HG02678 (cell line): Measurements from ENCODE around the gene C21orf91.

Experiments used
- ATAC-seq: cut with Tn5 transposase; IDR thresholded peaks from one replicate; pipeline ENCODE4 v1.9.1; 2021; ENCODE audit warnings: mild to moderate bottlenecking, moderate library complexity; ENCODE audit not compliant: unreplicated experiment

Gene C21orf91

GRCh38 chr21:17819114-17819876, at the start of gene C21orf91:
TSS of gene C21orf91 (minus strand) at chr21:17819356. CDS start at chr21:17818318, 1,038 bp downstream.
- peak; percentile 87 for ATAC-seq

- ATAC-seq: no peak
Measured at GRCh38 chr21:17866590-17866989, 47.4 kb upstream of the C21orf91 start.

- no peak for ATAC-seq
Measured at GRCh38 chr21:17859661-17860060, 40.5 kb upstream of the C21orf91 start.

DNA sequence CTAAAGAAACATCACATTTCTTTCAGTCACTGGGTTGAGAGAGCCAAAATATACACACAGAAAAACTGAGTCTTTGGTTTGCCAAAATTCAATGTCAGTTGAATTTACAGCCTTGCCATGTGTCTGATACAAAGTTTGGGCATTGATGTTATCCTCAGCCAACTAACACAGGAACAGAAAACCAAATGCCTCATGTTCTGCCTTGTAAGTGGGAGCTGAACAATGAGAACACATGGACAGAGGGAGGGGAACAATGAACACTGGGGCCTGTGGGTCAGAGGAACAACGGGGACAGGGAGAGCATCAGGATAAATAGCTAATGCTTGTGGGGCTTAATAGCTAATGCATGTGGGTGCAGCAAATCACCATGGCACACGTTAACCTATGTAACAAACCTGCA, 39.6 kb upstream of the C21orf91 start:
- no peak for ATAC-seq

DNA sequence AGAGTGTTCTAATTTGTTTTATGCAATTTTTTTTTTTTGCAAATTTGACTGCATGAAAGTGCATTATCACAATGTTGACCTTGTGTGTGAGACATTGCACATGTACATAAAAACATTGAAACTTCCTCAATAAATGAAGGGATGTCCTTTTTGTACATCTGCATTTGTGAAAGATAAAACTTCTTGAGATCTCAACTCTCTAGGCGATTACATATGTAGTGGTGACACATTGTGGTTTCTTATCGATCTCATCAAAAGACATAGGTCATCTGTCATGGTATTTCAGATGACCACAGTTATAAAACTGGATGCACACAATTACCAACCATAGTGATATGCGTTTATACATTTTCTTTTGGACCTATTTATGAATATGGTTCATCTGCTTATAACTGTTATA, 35.6 kb upstream of the C21orf91 start:
- no peak for ATAC-seq

DNA sequence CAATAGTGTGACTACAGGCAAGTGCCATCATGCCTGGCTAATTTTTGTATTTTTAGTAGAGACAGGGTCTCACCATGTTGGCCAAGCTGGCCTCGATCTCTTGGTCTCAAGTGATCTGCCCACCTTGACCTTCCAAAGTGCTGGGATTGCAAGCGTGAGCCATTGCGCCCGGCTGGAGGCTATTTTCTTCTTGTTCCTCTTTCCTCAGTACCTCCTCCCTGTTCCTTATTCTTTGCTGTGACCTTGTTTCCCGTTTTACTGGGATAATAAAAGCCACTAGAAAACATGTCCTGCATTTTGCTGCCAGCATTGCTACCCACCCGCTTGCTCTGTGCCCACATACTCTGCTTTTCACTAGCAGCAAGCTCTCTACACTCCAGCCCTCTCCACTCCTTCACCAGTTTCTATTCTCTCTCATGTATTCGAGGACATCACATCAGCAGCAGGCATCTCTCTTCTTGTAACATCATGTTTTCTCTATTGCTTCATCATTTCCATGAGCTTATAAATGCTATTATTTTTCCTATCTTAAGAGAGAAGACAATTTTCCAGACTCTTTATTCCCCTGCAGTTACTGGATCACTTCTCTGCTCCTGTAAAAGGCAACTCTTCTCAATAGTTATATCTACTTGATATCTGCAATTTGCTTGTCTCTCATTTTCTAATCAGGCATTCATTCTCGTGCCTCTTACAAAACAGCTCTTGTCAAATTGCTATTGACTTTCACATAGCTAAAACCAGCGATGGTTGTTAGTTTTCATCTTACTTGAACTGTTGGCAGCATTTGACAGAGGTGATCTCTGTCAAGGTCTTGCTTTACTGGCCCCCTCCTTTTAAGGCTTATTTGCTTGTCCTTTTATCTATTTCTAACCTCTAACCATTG, 34.5 kb upstream of the C21orf91 start:
- no peak for ATAC-seq

GRCh38 chr21:17848228-17848627, 29.1 kb upstream of the C21orf91 start:
- ATAC-seq: peak; percentile 93

DNA sequence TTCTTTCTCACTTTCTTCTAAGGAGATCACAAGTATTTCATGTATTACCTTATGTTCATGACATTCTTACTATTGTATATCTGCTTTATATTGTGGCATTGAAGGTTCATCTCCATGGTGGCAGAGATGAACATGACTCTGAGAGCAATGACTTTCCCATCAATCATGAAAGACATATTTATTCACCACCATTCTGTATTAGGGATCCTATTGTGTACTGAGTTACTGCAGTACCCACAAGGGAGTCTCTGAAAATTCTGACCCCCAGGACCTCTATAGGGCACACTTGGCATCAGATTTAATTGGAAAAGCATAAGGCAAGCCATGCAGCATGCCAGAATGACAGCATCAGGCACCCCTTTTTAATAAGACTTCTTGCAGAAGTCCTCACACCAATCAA, 21.9 kb upstream of the C21orf91 start:
- ATAC-seq: no peak

DNA sequence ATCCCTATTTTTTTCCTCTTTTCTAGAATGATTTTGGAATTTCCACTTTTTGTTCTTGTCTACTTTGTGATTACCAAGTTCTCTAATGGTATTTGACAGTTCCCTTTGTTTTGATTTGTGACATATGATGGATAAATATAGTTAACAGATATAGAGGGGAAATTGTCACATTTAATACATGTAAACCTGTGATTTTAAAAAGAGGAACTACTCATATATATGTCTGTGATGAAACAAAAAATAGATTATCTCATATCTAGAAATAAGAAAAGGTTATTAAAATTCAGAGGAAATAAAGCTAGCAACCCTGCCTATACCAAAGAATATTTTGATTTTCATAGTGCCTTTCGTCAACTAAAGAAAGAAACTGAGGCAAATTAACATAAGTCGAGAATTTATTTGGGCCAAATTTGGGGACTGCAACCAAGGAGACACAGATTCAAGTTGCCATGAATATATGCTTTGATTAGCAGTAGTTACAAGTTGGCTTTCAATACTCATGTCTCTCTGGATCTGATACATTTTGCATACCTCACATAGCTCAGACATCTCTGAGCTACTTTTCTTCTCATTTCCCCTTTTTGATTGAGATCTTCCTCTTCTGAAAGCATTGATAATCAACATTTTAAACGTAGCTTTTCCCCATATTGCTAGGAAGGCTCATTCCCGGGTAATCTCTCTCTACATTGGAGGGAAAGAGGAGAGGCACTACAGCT, 15.6 kb upstream of the C21orf91 start:
- ATAC-seq: peak; percentile 52

GRCh38 chr21:17829472-17829871, 10.3 kb upstream of the C21orf91 start:
- ATAC-seq: no peak

- ATAC-seq: no peak
Measured at GRCh38 chr21:17828223-17828622, 9.1 kb upstream of the C21orf91 start.

GRCh38 chr21:17823846-17824245, 4.7 kb upstream of the C21orf91 start:
- ATAC-seq: no peak

- ATAC-seq: no peak
Measured at GRCh38 chr21:17821121-17821520, 2.0 kb upstream of the C21orf91 start.

- ATAC-seq: peak; percentile 55
Measured at GRCh38 chr21:17819877-17820229, 697 bp upstream of the C21orf91 start.

DNA sequence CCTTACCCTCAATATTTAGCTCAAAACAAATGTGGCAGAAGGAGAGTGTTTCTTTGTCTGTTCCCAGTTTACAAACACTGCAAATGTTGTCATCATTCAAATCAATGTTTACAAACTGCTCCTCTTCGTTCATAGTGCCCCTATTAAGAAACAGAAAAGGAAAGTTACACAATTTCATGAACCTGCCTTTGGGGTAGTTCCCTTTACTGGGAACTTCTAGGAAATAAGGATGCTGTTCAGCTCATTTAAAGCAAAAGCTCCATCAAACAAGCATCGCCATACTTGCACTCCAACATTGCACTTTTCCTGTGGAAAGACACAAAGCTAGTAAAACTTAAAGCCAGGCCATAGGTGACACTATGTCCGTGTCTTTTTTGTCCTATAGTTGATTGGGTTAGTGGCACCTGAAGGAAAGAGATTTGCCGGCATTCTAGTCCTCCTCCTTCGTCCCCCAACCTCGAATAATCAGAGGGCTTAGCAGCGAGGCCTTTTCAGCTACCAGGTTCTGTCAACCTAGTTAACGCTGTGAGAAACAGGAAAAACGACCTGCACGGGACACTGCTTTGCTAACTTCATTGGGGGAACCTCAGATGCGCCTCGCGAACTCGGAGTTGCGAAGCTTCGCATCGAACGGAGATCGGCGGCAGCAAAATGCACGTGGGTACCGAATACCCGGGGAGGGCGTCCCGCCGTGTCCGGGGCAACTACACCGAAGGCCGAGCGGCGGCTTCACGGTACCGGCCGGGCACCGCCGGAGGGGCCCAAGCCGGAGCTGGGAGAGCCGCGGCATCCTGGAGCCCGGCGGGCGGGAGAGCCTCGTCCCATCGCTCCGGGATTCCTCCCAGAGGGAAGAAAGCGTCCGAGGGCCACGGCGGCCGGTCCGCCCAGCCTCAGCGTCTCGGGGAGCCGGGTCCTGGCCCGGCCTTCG, 706 bp downstream of the C21orf91 start:
- ATAC-seq: peak; percentile 15

DNA sequence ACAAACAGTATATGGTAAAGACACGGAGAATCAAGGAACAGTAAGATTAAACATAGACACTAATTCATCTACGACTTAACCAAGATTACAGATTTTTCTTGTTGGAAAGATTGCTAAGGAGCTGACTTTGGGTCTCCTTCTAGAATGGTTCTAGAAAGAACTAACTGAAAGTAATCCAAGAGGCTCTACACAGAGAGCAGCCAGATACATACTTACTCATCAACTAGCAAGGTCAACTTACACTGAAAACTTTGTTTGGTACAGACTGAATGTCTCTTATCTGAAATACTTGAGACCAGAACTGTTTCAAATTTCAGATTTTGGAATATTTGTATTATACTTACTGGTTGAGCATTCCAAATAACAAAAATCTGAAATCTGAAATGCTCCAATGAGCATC, 5.8 kb downstream of the C21orf91 start:
- no peak for ATAC-seq

GRCh38 chr21:17805966-17806365, 13.2 kb downstream of the C21orf91 start:
- no peak for ATAC-seq

DNA sequence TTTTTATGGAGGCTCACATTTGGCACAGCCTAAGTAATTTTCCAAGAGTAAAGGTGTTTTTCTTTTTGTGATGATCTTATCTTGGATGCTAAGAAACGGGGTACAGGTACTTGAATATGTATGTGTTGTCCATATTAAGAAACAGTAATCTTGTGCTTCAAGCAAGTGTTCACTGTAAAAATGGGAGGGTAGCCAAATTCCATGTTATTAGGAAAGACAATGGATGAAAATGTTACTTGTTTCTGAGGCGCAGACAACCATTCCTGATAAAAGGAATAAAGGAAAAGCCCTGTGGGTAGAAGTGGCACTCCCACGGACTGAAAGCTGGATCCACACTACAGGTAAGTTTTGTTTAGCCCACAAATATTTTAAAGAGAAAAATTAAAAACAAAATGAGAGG, 15.6 kb downstream of the C21orf91 start:
- ATAC-seq: no peak

DNA sequence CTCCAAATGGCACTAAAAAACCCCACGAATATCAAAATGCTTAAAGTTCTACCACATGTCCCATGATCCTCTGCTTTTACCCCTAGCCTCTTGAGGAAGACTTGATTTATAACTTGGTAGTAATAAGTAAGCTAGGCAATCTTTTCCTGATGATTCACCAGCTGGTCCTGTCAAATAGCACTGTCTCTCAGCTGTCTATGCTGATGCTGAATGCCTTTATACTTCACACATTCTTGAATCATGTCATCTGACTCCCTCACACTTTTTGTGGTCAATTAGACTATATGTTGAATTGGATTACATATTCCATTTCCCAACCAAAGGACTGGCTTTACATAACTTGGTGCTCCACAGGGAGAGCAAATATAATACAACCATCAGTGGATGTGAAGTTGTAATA, 16.6 kb downstream of the C21orf91 start:
- ATAC-seq: no peak

DNA sequence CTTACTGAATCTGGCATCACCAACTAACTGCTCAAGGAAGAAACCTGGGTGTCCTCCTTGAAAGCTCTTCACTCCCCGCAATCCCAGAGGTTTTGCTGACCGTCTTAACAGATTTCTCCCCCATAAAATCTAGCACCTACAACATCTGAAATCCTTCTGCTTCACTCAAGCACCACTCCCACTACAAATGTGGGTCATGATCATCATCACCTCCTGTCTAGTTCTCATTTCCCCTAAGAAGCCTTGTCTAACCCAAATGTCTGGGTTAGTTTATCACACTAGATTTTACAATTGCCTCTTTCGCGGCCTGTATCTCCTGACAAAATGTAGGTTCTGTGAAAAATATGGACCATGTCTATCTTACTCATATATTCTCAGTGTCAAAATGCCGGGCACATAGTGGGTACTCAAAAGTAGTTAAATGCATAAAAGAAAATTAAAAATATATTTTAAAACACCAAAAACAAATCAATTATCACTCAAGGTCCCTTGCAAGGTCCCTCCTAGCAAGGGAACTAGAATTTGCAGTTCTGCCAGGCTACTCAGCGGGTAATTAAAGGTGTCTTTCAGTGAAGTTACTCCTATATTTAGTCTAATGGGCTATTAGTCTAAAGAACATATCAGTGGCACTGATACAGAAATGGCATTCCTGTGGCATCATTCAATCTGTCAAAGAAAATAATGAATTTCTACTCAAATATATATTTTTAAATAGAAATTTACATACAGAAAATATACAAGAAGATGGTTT, 19.6 kb downstream of the C21orf91 start:
- ATAC-seq: no peak
